HEK293 (cell line): ENCODE measurements around the gene MAP4K5.

Source experiments
- CTCF ChIA-PET: fragments of 350-600 bp; formaldehyde crosslinking; extraction: SDS; loops from one replicate; lab custom pipeline; 2021; ENCODE audit warnings: antibody characterized with exemption; lab: Yijun Ruan, JAX
- POLR2A ChIA-PET: fragments of 300-600 bp; formaldehyde crosslinking; extraction: SDS; loops from one replicate; lab custom pipeline; 2020; ENCODE audit warnings: antibody characterized with exemption, inconsistent platforms; lab: Yijun Ruan, JAX
- H3K27ac ChIP-seq: fragments of 200-500 bp; sonication (Bioruptor generic); 2 replicates; pipeline ENCODE4 v1.5.1; 2014; ENCODE audit warnings: low read depth, low read length, control low read depth, inconsistent platforms; ENCODE audit errors: extremely low read depth
- H3K36me3 ChIP-seq, 2 experiments: fragments of 200-500 bp in 1 of 2; sonication (Bioruptor generic) in 1 of 2; 1 replicate in 1 of 2; 2 replicates in 1 of 2; pipeline ENCODE4 v1.5.1; 2014 to 2017; ENCODE audit warnings: inconsistent platforms in 2 of 2, low read length in 2 of 2; ENCODE audit not compliant: control insufficient read depth in 2 of 2, insufficient read depth in 1 of 2
- H3K4me1 ChIP-seq: fragments of 200-500 bp; sonication (Bioruptor generic); 2 replicates; pipeline ENCODE4 v1.5.1; 2014; ENCODE audit warnings: mild to moderate bottlenecking, low read length, inconsistent platforms; ENCODE audit not compliant: control insufficient read depth, insufficient read depth
- H3K4me3 ChIP-seq: 2 replicates; pipeline ENCODE4 v1.5.1; 2011; ENCODE audit warnings: low read depth, mild to moderate bottlenecking, control low read depth, low read length, moderate library complexity
- H3K9me3 ChIP-seq: fragments of 200-500 bp; sonication (Bioruptor generic); 2 replicates; pipeline ENCODE4 v1.5.1; 2014; ENCODE audit warnings: low read depth, low read length, inconsistent platforms; ENCODE audit not compliant: control insufficient read depth, insufficient read depth
- HOXA7 ChIP-seq: sonication (generic); formaldehyde crosslinking; IDR thresholded peaks from 2 replicates; pipeline ENCODE4 v1.8.1; 2022; ENCODE audit warnings: missing genetic modification reagents, borderline replicate concordance
- HOXD13 ChIP-seq: sonication (generic); formaldehyde crosslinking; IDR thresholded peaks from 2 replicates; pipeline ENCODE4 v1.8.0; 2022; ENCODE audit warnings: missing genetic modification reagents, borderline replicate concordance
- KLF10 ChIP-seq: fragments of 450-650 bp; IDR thresholded peaks from 2 replicates; pipeline ENCODE4 v1.5.1; 2018; ENCODE audit warnings: missing biosample characterization, mild to moderate bottlenecking, missing genetic modification characterization
- OSR2 ChIP-seq: fragments of 450-650 bp; formaldehyde crosslinking; IDR thresholded peaks from 2 replicates; pipeline ENCODE4 v1.5.1; 2016; ENCODE audit warnings: missing biosample characterization, missing genetic modification characterization
- PRDM1 ChIP-seq: fragments of 450-650 bp; formaldehyde crosslinking; IDR thresholded peaks from 2 replicates; pipeline ENCODE4; 2016; ENCODE audit warnings: missing biosample characterization, missing genetic modification characterization
- SP7 ChIP-seq: fragments of 450-650 bp; formaldehyde crosslinking; IDR thresholded peaks from 2 replicates; pipeline ENCODE4 v1.5.1; 2016; ENCODE audit warnings: missing biosample characterization, missing genetic modification characterization
- TCF7L2 ChIP-seq: IDR thresholded peaks from 2 replicates; pipeline ENCODE4 v1.6.1; 2011; ENCODE audit warnings: low read depth, mild to moderate bottlenecking, inconsistent platforms, low read length, moderate library complexity, borderline replicate concordance
- WT1 ChIP-seq: fragments of 450-650 bp; formaldehyde crosslinking; IDR thresholded peaks from 2 replicates; pipeline ENCODE4 v1.5.1; 2016; ENCODE audit warnings: missing biosample characterization, missing genetic modification characterization
- ZBTB17 ChIP-seq: fragments of 450-650 bp; formaldehyde crosslinking; IDR thresholded peaks from 2 replicates; pipeline ENCODE4 v1.5.1; 2016; ENCODE audit warnings: missing biosample characterization, missing genetic modification characterization
- ZNF132 ChIP-seq: fragments of 450-650 bp; formaldehyde crosslinking; IDR thresholded peaks from 2 replicates; pipeline ENCODE4 v1.5.1; 2017; ENCODE audit warnings: missing biosample characterization, missing genetic modification characterization, borderline replicate concordance
- ZNF18 ChIP-seq: fragments of 450-650 bp; formaldehyde crosslinking; IDR thresholded peaks from 2 replicates; pipeline ENCODE4 v1.5.1; 2016; ENCODE audit warnings: missing biosample characterization, missing genetic modification characterization
- ZNF202 ChIP-seq: fragments of 450-650 bp; formaldehyde crosslinking; IDR thresholded peaks from 2 replicates; pipeline ENCODE4 v1.5.1; 2016; ENCODE audit warnings: missing biosample characterization, missing genetic modification characterization, borderline replicate concordance
- ZNF48 ChIP-seq: fragments of 450-650 bp; formaldehyde crosslinking; IDR thresholded peaks from 2 replicates; pipeline ENCODE4 v1.5.1; 2016; ENCODE audit warnings: missing biosample characterization, missing genetic modification characterization
- ZNF629 ChIP-seq: fragments of 450-650 bp; formaldehyde crosslinking; IDR thresholded peaks from 2 replicates; pipeline ENCODE4 v1.5.1; 2017; ENCODE audit warnings: missing biosample characterization, missing genetic modification characterization
- ZNF747 ChIP-seq: fragments of 450-650 bp; formaldehyde crosslinking; IDR thresholded peaks from 2 replicates; pipeline ENCODE4 v1.5.1; 2016; ENCODE audit warnings: missing biosample characterization, missing genetic modification characterization
- ZSCAN30 ChIP-seq: fragments of 450-650 bp; IDR thresholded peaks from 2 replicates; pipeline ENCODE4 v1.5.1; 2018; ENCODE audit warnings: missing biosample characterization, mild to moderate bottlenecking, missing genetic modification characterization, moderate library complexity
- TF ChIP-seq, protein P1 (sequence below): fragments of 450-650 bp; formaldehyde crosslinking; IDR thresholded peaks from 2 replicates; pipeline ENCODE4 v1.5.1; 2016; ENCODE audit warnings: missing biosample characterization, missing genetic modification characterization
- TF ChIP-seq, protein P2 (sequence below): fragments of 450-650 bp; formaldehyde crosslinking; IDR thresholded peaks from 2 replicates; pipeline ENCODE4 v1.5.1; 2016; ENCODE audit warnings: missing biosample characterization, missing genetic modification characterization
- TF ChIP-seq, protein P3 (sequence below): fragments of 450-650 bp; formaldehyde crosslinking; conservative IDR thresholded peaks from 2 replicates; pipeline ENCODE4 v1.5.1; 2016; ENCODE audit warnings: low read depth, missing biosample characterization, missing genetic modification characterization
- TF ChIP-seq, protein P4 (sequence below): fragments of 450-650 bp; formaldehyde crosslinking; IDR thresholded peaks from 2 replicates; pipeline ENCODE4 v1.5.1; 2016; ENCODE audit warnings: missing biosample characterization, missing genetic modification characterization

The MAP4K5 gene

DNA sequence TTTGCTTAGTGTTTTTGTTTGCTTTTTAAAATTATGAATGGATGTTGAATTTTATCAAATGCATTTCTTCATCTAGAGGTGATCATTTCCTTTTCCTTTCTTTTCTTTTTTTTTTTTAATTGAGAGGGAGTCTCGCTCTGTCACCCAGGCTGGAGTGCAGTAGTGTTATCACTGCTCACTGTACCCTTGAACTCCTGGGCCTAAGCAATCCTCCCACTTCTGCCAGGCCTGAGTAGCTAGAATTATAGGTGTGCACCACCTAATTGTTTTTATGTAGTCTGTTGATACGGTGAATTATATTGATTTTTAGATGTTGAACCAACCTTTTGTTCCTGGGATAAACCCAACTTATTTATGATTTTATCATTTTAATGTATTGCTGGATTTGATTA, 134.2 kb downstream of the MAP4K5 start:
- ChIA-PET CTCF (interaction anchor here (0.6 to 0.7 kb wide), 3 partner anchors 29 to 130 kb away, joined by 3 to 4 read pairs (median 3); no protein-coding TSS in a partner anchor), POLR2A (no interaction called here)
- no peak overlapping the region for H3K27ac ChIP-seq
- no peaks in the 10 kb centered on the region for H3K9me3 ChIP-seq
- H3K36me3 ChIP-seq, result no peaks in the 10 kb centered on the region
- H3K4me1 ChIP-seq, result peaks cover 16% of the 10 kb centered on the region
- TF ChIP-seq SP7 (tag by site-specific recombination) (0 out of 2 replicates have a peak, but pooled peaks have one; percentile 39), ZNF132 (no peak), ZNF747 (tag by site-specific recombination) (no peak), HOXD13 (CRISPR knock-in tag) (no peak), WT1 (tag by site-specific recombination) (0 out of 2 replicates have a peak, but pooled peaks have one; percentile 32), KLF10 (tag by site-specific recombination) (no peak), PRDM1 (peak; percentile 78; the same call in 1 of the 2 replicates)
- TF ChIP-seq, protein P1, sequence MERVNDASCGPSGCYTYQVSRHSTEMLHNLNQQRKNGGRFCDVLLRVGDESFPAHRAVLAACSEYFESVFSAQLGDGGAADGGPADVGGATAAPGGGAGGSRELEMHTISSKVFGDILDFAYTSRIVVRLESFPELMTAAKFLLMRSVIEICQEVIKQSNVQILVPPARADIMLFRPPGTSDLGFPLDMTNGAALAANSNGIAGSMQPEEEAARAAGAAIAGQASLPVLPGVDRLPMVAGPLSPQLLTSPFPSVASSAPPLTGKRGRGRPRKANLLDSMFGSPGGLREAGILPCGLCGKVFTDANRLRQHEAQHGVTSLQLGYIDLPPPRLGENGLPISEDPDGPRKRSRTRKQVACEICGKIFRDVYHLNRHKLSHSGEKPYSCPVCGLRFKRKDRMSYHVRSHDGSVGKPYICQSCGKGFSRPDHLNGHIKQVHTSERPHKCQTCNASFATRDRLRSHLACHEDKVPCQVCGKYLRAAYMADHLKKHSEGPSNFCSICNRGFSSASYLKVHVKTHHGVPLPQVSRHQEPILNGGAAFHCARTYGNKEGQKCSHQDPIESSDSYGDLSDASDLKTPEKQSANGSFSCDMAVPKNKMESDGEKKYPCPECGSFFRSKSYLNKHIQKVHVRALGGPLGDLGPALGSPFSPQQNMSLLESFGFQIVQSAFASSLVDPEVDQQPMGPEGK (tag by site-specific recombination), result no peak
- no peak overlapping the region for H3K4me3 ChIP-seq

- ChIA-PET POLR2A (interaction anchor here (1.3 kb wide), 2 partner anchors 46 to 85 kb away, joined by 3 to 4 read pairs; partner anchors contain the start of genes DMAC2L and L2HGDH), CTCF (interaction anchor here (0.6 to 0.8 kb wide), 3 partner anchors 28 to 68 kb away, joined by 3 read pairs; no protein-coding TSS in a partner anchor)
- Histone ChIP-seq H3K4me1 (peaks cover 16% of the 10 kb centered on the region), H3K4me3 (peak overlapping the region; percentile 51), H3K36me3 (no peaks in the 10 kb centered on the region), H3K27ac (peak overlapping the region; percentile 92), H3K9me3 (no peaks in the 10 kb centered on the region)
- TF ChIP-seq, protein P2, sequence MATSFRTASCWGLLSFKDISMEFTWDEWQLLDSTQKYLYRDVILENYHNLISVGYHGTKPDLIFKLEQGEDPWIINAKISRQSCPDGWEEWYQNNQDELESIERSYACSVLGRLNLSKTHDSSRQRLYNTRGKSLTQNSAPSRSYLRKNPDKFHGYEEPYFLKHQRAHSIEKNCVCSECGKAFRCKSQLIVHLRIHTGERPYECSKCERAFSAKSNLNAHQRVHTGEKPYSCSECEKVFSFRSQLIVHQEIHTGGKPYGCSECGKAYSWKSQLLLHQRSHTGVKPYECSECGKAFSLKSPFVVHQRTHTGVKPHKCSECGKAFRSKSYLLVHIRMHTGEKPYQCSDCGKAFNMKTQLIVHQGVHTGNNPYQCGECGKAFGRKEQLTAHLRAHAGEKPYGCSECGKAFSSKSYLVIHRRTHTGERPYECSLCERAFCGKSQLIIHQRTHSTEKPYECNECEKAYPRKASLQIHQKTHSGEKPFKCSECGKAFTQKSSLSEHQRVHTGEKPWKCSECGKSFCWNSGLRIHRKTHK, result no peak
- TF ChIP-seq, protein P3, sequence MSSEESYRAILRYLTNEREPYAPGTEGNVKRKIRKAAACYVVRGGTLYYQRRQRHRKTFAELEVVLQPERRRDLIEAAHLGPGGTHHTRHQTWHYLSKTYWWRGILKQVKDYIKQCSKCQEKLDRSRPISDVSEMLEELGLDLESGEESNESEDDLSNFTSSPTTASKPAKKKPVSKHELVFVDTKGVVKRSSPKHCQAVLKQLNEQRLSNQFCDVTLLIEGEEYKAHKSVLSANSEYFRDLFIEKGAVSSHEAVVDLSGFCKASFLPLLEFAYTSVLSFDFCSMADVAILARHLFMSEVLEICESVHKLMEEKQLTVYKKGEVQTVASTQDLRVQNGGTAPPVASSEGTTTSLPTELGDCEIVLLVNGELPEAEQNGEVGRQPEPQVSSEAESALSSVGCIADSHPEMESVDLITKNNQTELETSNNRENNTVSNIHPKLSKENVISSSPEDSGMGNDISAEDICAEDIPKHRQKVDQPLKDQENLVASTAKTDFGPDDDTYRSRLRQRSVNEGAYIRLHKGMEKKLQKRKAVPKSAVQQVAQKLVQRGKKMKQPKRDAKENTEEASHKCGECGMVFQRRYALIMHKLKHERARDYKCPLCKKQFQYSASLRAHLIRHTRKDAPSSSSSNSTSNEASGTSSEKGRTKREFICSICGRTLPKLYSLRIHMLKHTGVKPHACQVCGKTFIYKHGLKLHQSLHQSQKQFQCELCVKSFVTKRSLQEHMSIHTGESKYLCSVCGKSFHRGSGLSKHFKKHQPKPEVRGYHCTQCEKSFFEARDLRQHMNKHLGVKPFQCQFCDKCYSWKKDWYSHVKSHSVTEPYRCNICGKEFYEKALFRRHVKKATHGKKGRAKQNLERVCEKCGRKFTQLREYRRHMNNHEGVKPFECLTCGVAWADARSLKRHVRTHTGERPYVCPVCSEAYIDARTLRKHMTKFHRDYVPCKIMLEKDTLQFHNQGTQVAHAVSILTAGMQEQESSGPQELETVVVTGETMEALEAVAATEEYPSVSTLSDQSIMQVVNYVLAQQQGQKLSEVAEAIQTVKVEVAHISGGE (tag by site-specific recombination), result peak; percentile 86
- no peak for TF ChIP-seq HOXD13 (CRISPR knock-in tag)
- TF ChIP-seq ZSCAN30, result no peak
- no peak for TF ChIP-seq TCF7L2
- no peak for TF ChIP-seq ZNF202 (tag by site-specific recombination)
- no peak for TF ChIP-seq HOXA7
- no peak for TF ChIP-seq OSR2 (tag by site-specific recombination)
- TF ChIP-seq ZNF18 (tag by site-specific recombination), result no peak
- TF ChIP-seq ZNF629 (tag by site-specific recombination), result no peak
- peak; percentile 27; the same call in 1 of the 2 replicates for TF ChIP-seq ZBTB17
- TF ChIP-seq, protein P4, sequence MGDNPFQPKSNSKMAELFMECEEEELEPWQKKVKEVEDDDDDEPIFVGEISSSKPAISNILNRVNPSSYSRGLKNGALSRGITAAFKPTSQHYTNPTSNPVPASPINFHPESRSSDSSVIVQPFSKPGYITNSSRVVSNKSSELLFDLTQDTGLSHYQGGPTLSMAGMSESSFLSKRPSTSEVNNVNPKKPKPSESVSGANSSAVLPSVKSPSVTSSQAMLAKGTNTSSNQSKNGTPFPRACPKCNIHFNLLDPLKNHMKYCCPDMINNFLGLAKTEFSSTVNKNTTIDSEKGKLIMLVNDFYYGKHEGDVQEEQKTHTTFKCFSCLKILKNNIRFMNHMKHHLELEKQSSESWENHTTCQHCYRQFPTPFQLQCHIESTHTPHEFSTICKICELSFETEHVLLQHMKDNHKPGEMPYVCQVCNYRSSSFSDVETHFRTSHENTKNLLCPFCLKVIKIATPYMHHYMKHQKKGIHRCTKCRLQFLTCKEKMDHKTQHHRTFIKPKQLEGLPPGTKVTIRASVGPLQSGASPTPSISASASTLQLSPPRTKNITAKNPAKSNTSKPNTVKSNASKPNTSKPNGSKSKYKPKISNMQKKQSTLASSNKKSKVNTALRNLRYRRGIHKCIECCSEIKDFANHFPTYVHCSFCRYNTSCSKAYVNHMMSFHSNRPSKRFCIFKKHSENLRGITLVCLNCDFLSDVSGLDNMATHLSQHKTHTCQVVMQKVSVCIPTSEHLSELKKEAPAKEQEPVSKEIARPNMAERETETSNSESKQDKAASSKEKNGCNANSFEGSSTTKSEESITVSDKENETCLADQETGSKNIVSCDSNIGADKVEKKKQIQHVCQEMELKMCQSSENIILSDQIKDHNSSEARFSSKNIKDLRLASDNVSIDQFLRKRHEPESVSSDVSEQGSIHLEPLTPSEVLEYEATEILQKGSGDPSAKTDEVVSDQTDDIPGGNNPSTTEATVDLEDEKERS (tag by site-specific recombination), result no peak
- TF ChIP-seq ZNF48 (tag by site-specific recombination), result no peak
Observed at GRCh38 chr14:50397390-50398188, 134.8 kb downstream of the MAP4K5 start.
